CD14-positive monocyte (primary cell): ENCODE results near the gene HIGD1A. TPM values are rescaled to one million over a fixed set of nuclear protein-coding genes. Genes with fewer than 3 reads are reported as not detected.

Experiments used
- DNase-seq, 3 donors: peaks; one replicate each; pipeline ENCODE4 v3.0.0-alpha.2; 2011 to 2022
- H2AFZ ChIP-seq: 2 replicates; pipeline ENCODE4 v1.6.0; 2012; ENCODE audit warnings: mild to moderate bottlenecking, low read depth, low read length, inconsistent platforms; ENCODE audit not compliant: insufficient read depth, poor library complexity, severe bottlenecking
- H3K27ac ChIP-seq, 2 donors: 1 replicate in 1 of 2; 2 replicates in 1 of 2; pipeline ENCODE4 v1.5.1; 2012 to 2013; ENCODE audit warnings: low read length in 2 of 2, control low read depth in 1 of 2, inconsistent platforms in 1 of 2, low read depth in 1 of 2, mild to moderate bottlenecking in 1 of 2
- H3K27me3 ChIP-seq, 2 donors: one replicate each; pipeline versions ENCODE4 v1.6.0 to v1.6.1; 2011 to 2013; ENCODE audit warnings: low read length in 2 of 2; ENCODE audit not compliant: control insufficient read depth in 2 of 2, insufficient read depth in 2 of 2
- H3K36me3 ChIP-seq, 2 donors: replicated peaks in 1 of 2; 1 replicate in 1 of 2; 2 replicates in 1 of 2; pipeline versions ENCODE4 v1.5.1 to v1.6.1; 2012 to 2013; ENCODE audit warnings: low read length in 2 of 2, control low read depth in 1 of 2, inconsistent platforms in 1 of 2, mild to moderate bottlenecking in 1 of 2; ENCODE audit not compliant: insufficient read depth in 2 of 2, control insufficient read depth in 1 of 2
- H3K4me1 ChIP-seq, 2 donors: 1 replicate in 1 of 2; 2 replicates in 1 of 2; pipeline versions ENCODE4 v1.5.1 to v1.6.1; 2012 to 2013; ENCODE audit warnings: low read length in 2 of 2, control low read depth in 1 of 2, inconsistent platforms in 1 of 2, mild to moderate bottlenecking in 1 of 2, moderate library complexity in 1 of 2; ENCODE audit not compliant: insufficient read depth in 2 of 2, control insufficient read depth in 1 of 2
- H3K4me2 ChIP-seq: replicated peaks from 2 replicates; pipeline ENCODE3; 2012; ENCODE audit warnings: low read length, moderate library complexity, mild to moderate bottlenecking; ENCODE audit not compliant: poor library complexity, severe bottlenecking; ENCODE audit errors: extremely low read depth
- H3K4me3 ChIP-seq, 3 experiments: fragments of 200-600 bp in 1 of 3; sonication (generic) in 1 of 3; replicated peaks in 1 of 3; 1 replicate in 2 of 3; 2 replicates in 1 of 3; pipeline ENCODE4 v1.5.1; 2011 to 2013; ENCODE audit warnings: low read length in 3 of 3, mild to moderate bottlenecking in 3 of 3, control low read depth in 2 of 3, low read depth in 2 of 3, inconsistent platforms in 1 of 3, moderate library complexity in 1 of 3
- H3K79me2 ChIP-seq: 2 replicates; pipeline ENCODE4 v1.6.0; 2012; ENCODE audit warnings: mild to moderate bottlenecking, control low read depth, inconsistent platforms, low read length, moderate library complexity; ENCODE audit not compliant: insufficient read depth
- H3K9ac ChIP-seq: 2 replicates; pipeline ENCODE4 v1.6.0; 2017; ENCODE audit warnings: low read length, mild to moderate bottlenecking; ENCODE audit not compliant: insufficient read depth, poor library complexity, severe bottlenecking
- H3K9me3 ChIP-seq, 2 donors: replicated peaks in 1 of 2; 1 replicate in 1 of 2; 2 replicates in 1 of 2; pipeline versions ENCODE4 v1.5.1 to v1.6.1; 2012 to 2013; ENCODE audit warnings: low read length in 2 of 2, control low read depth in 1 of 2; ENCODE audit not compliant: control insufficient read depth in 1 of 2, insufficient read depth in 1 of 2
- H4K20me1 ChIP-seq: 2 replicates; pipeline ENCODE4 v1.6.0; 2012; ENCODE audit warnings: mild to moderate bottlenecking, low read length, control low read depth, moderate library complexity; ENCODE audit not compliant: insufficient read depth
- H3K27ac Mint-ChIP-seq, 7 donors: one replicate each; pipeline ENCODE4 v1.8.0; 2020; ENCODE audit warnings: mild to moderate bottlenecking in 7 of 7, mixed read lengths in 7 of 7, moderate library complexity in 6 of 7, inconsistent platforms in 2 of 7
- H3K27me3 Mint-ChIP-seq, 3 donors: one replicate each; pipeline ENCODE4 v1.8.0; 2021 to 2022; ENCODE audit warnings: low read depth in 3 of 3, mild to moderate bottlenecking in 3 of 3, mixed read lengths in 3 of 3, moderate library complexity in 3 of 3, inconsistent platforms in 1 of 3
- H3K36me3 Mint-ChIP-seq, 2 donors: one replicate each; pipeline ENCODE4 v1.8.0; 2020; ENCODE audit warnings: mixed read lengths in 2 of 2, inconsistent platforms in 1 of 2, mild to moderate bottlenecking in 1 of 2
- H3K4me1 Mint-ChIP-seq: one replicate; pipeline ENCODE4 v1.8.0; 2020; ENCODE audit warnings: mild to moderate bottlenecking, mixed read lengths
- H3K4me3 Mint-ChIP-seq, 2 donors: one replicate each; pipeline ENCODE4 v1.8.0; 2020; ENCODE audit warnings: mild to moderate bottlenecking in 2 of 2, mixed read lengths in 2 of 2, moderate library complexity in 1 of 2
- H3K9me3 Mint-ChIP-seq, 7 donors: one replicate each; pipeline ENCODE4 v1.8.0; 2020 to 2022; ENCODE audit warnings: mixed read lengths in 7 of 7, mild to moderate bottlenecking in 6 of 7, moderate library complexity in 6 of 7, inconsistent platforms in 2 of 7
- WGBS: methylation state at CpG from one replicate; pipeline ENCODE4 v1.1.5; 2013; ENCODE audit warnings: missing lambda C conversion rate; ENCODE audit not compliant: insufficient coverage; 5-methylcytosine and 5-hydroxymethylcytosine counted together
- intact Hi-C, 2 donors: fragments of 100-400 bp; cut with micrococcal nuclease; formaldehyde crosslinking; loops; one replicate each; pipeline versions ENCODE4 v1.15.0 to v1.15.1; 2023
- polyA plus RNA-seq, 3 donors: library from polyadenylated mRNA; depleted of rRNA in 1 of 3; unstranded in 2 of 3; stranded (reverse) in 1 of 3; fragments of 300-500 nt in 2 of 3; fragments of >200 nt in 1 of 3; fragmentation: Illumina TruSeq in 2 of 3; gene quantifications; 1 replicate in 2 of 3; 2 replicates in 1 of 3; pipeline ENCODE4 v1.2.3, GENCODE V29; 2012 to 2021
- TF ChIP-seq, protein P1 (sequence below): fragments of 200-600 bp; IDR thresholded peaks from one replicate; pipeline ENCODE4 v1.8.0; 2022; ENCODE audit warnings: antibody characterized with exemption, mild to moderate bottlenecking

HIGD1A gene
- polyA plus RNA-seq, 3 donors: 34.8 to 115 (median 104) TPM

DNA sequence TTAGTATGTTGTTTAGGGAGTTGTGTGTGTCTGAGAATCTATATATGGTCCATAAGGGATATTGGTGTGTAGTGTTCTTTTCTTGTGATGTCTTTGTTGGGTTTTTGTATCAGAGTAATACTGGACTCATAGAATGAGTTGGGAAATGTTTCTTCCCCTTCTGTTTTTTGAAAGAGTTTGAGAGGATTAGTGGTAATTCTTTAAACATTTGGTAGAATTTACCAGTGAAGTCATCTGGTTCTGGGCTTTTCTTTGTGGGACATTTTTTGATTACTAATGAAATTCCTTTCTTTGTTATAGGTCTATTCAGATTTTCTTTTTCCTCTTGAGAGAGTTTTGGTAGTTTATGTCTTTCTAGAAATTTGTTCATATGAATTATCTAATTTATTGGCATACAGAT is 21.9 kb upstream of the HIGD1A start:
- H3K27ac ChIP-seq: no peak overlapping the region
- intact Hi-C loops: no loop called here
- H3K9ac ChIP-seq: no peak overlapping the region
- Mint-ChIP-seq H3K27ac (no peak overlapping the region), H3K4me3 (no peak overlapping the region), H3K4me1 (peaks cover 4% of the 10 kb centered on the region), H3K9me3 (peaks cover 0 to 2% (median 0%) of the 10 kb centered on the region in 7 donors), H3K36me3 (no peaks in the 10 kb centered on the region), H3K27me3 (peaks cover 1 to 10% (median 5%) of the 10 kb centered on the region in 3 donors)
- H3K4me3 ChIP-seq: no peak overlapping the region
- H3K4me2 ChIP-seq: no peak overlapping the region
- H3K27me3 ChIP-seq: no peaks in the 10 kb centered on the region
- no peak for DNase-seq
- H3K9me3 ChIP-seq: no peaks in the 10 kb centered on the region
- H3K36me3 ChIP-seq: no peaks in the 10 kb centered on the region
- no peak overlapping the region for H2AFZ ChIP-seq
- H4K20me1 ChIP-seq: no peaks in the 10 kb centered on the region
- H3K4me1 ChIP-seq: no peaks in the 10 kb centered on the region
- TF ChIP-seq, protein P1, sequence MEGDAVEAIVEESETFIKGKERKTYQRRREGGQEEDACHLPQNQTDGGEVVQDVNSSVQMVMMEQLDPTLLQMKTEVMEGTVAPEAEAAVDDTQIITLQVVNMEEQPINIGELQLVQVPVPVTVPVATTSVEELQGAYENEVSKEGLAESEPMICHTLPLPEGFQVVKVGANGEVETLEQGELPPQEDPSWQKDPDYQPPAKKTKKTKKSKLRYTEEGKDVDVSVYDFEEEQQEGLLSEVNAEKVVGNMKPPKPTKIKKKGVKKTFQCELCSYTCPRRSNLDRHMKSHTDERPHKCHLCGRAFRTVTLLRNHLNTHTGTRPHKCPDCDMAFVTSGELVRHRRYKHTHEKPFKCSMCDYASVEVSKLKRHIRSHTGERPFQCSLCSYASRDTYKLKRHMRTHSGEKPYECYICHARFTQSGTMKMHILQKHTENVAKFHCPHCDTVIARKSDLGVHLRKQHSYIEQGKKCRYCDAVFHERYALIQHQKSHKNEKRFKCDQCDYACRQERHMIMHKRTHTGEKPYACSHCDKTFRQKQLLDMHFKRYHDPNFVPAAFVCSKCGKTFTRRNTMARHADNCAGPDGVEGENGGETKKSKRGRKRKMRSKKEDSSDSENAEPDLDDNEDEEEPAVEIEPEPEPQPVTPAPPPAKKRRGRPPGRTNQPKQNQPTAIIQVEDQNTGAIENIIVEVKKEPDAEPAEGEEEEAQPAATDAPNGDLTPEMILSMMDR: no peak
- no peaks in the 10 kb centered on the region for H3K79me2 ChIP-seq

- Histone ChIP-seq H3K9me3 (no peaks in the 10 kb centered on the region), H3K4me2 (no peak overlapping the region), H2AFZ (no peak overlapping the region), H3K4me3 (no peak overlapping the region), H3K36me3 (no peaks in the 10 kb centered on the region), H4K20me1 (no peaks in the 10 kb centered on the region), H3K9ac (no peak overlapping the region), H3K27ac (no peak overlapping the region), H3K4me1 (no peaks in the 10 kb centered on the region), H3K27me3 (no peaks in the 10 kb centered on the region), H3K79me2 (no peaks in the 10 kb centered on the region)
- intact Hi-C loops: no loop called here
- H3K4me1 Mint-ChIP-seq: peaks cover 2% of the 10 kb centered on the region
- peaks cover 1 to 12% (median 4%) of the 10 kb centered on the region in 3 donors for H3K27me3 Mint-ChIP-seq
- no peaks in the 10 kb centered on the region for H3K36me3 Mint-ChIP-seq
- no peak overlapping the region for H3K4me3 Mint-ChIP-seq
- WGBS: no CpG with 5 or more reads among the region's 2 CpGs
- TF ChIP-seq, protein P1: no peak
- DNase-seq: no peak
- H3K27ac Mint-ChIP-seq: no peak overlapping the region
- peaks cover 0 to 2% (median 0%) of the 10 kb centered on the region in 7 donors for H3K9me3 Mint-ChIP-seq
Measured at GRCh38 chr3:42823351-42823750, 19.1 kb upstream of the HIGD1A start.
